MM.1S (cell line): ENCODE measurements around the gene DUOX1.
A peak's percentile ranks its signal among the peaks of the same experiment; 100 is the strongest.

Source experiments
- DNase-seq: peaks from one replicate; pipeline ENCODE4 v3.0.0-alpha.2; 2015
- H2AFZ ChIP-seq: fragments of 300-600 bp; sonication (generic); 2 replicates; pipeline ENCODE4 v1.6.0; 2016; ENCODE audit warnings: antibody characterized with exemption, low read length
- H3F3A ChIP-seq: fragments of 300-600 bp; sonication (generic); 2 replicates; pipeline ENCODE4 v1.6.1; 2016; ENCODE audit warnings: mild to moderate bottlenecking, antibody characterized with exemption, low read length, moderate library complexity, mixed read lengths; ENCODE audit not compliant: insufficient read depth
- H3K27ac ChIP-seq: fragments of 300-600 bp; sonication (generic); 2 replicates; pipeline ENCODE4 v1.5.1; 2016; ENCODE audit warnings: mild to moderate bottlenecking, low read length
- H3K27me3 ChIP-seq: fragments of 300-600 bp; sonication (generic); replicated peaks from 2 replicates; pipeline ENCODE4 v1.6.0; 2016; ENCODE audit warnings: low read length; ENCODE audit not compliant: insufficient read depth
- H3K36me3 ChIP-seq: fragments of 300-600 bp; sonication (generic); replicated peaks from 2 replicates; pipeline ENCODE4 v1.6.1; 2016; ENCODE audit warnings: mild to moderate bottlenecking, low read length, mixed read lengths; ENCODE audit not compliant: insufficient read depth
- H3K4me1 ChIP-seq: fragments of 300-600 bp; sonication (generic); 2 replicates; pipeline ENCODE4 v1.6.1; 2016; ENCODE audit warnings: low read length, mixed read lengths
- H3K4me2 ChIP-seq: fragments of 300-600 bp; sonication (generic); 2 replicates; pipeline ENCODE4 v1.6.0; 2016; ENCODE audit warnings: low read depth, low read length
- H3K4me3 ChIP-seq: fragments of 300-600 bp; sonication (generic); 2 replicates; pipeline ENCODE4 v1.5.1; 2016; ENCODE audit warnings: low read length, mixed read lengths
- H3K79me2 ChIP-seq: fragments of 300-600 bp; sonication (generic); 2 replicates; pipeline ENCODE4 v1.6.1; 2016; ENCODE audit warnings: mixed run types, low read length, mixed read lengths
- H3K9ac ChIP-seq: fragments of 300-600 bp; sonication (generic); 2 replicates; pipeline ENCODE4 v1.6.1; 2016; ENCODE audit warnings: low read length, mixed read lengths
- H3K9me2 ChIP-seq: fragments of 300-600 bp; sonication (generic); replicated peaks from 2 replicates; pipeline ENCODE4 v1.6.1; 2016; ENCODE audit warnings: mild to moderate bottlenecking, low read length, mixed read lengths; ENCODE audit not compliant: insufficient read depth
- H3K9me3 ChIP-seq: fragments of 300-600 bp; sonication (generic); replicated peaks from 2 replicates; pipeline ENCODE4 v1.6.1; 2016; ENCODE audit warnings: mild to moderate bottlenecking, low read length, mixed read lengths; ENCODE audit not compliant: insufficient read depth
- H4K20me1 ChIP-seq: fragments of 300-600 bp; sonication (generic); 2 replicates; pipeline ENCODE4 v1.6.1; 2016; ENCODE audit warnings: mild to moderate bottlenecking, low read length, moderate library complexity, mixed read lengths; ENCODE audit not compliant: insufficient read depth
- CTCF ChIP-seq: fragments of 300-600 bp; sonication (generic); IDR thresholded peaks from 2 replicates; pipeline ENCODE4 v1.5.1; 2016; ENCODE audit warnings: antibody characterized with exemption, low read length, mixed read lengths
- EZH2 ChIP-seq: fragments of 300-600 bp; sonication (generic); optimal IDR thresholded peaks from 2 replicates; pipeline ENCODE3; 2017; ENCODE audit warnings: low read depth, mild to moderate bottlenecking, antibody characterized with exemption, low read length, mixed read lengths
- EZH2phosphoT487 ChIP-seq: fragments of 300-600 bp; sonication (generic); IDR thresholded peaks from 2 replicates; pipeline ENCODE4 v1.6.1; 2018; ENCODE audit warnings: antibody characterized with exemption, low read length

The DUOX1 gene

DNA sequence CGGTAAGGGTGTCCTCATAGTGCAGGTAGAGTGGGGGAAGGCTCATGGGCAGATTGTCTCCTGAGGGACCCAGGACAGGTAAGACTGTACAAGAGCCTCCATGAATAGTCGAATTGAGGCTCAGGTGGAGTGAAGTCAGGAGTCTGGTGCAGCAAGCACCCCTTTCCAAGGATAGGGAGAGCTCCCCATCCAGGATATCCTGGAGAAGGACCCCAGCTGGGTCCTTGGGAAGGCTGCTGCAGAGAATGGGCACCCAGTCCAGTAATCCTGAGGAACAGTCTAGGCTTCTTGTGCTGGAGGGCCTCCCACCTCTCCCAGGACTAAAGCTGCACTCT is 15.1 kb upstream of the DUOX1 start:
- no peak overlapping the region for H3K4me3 ChIP-seq
- no peak overlapping the region for H3K27ac ChIP-seq
- H3F3A ChIP-seq = no peaks in the 10 kb centered on the region
- TF ChIP-seq EZH2phosphoT487 = no peak
- no peak for TF ChIP-seq EZH2
- TF ChIP-seq CTCF = no peak
- H3K27me3 ChIP-seq = peaks cover 61% of the 10 kb centered on the region
- no peaks in the 10 kb centered on the region for H3K9me2 ChIP-seq
- H3K4me2 ChIP-seq = peak overlapping the region; percentile 48; the same call in 1 of the 2 replicates
- no peaks in the 10 kb centered on the region for H3K4me1 ChIP-seq
- no peaks in the 10 kb centered on the region for H4K20me1 ChIP-seq
- DNase-seq = no peak
- no peaks in the 10 kb centered on the region for H3K9me3 ChIP-seq
- no peak overlapping the region for H2AFZ ChIP-seq
- no peak overlapping the region for H3K9ac ChIP-seq
- no peaks in the 10 kb centered on the region for H3K36me3 ChIP-seq
- H3K79me2 ChIP-seq = no peaks in the 10 kb centered on the region

DNA sequence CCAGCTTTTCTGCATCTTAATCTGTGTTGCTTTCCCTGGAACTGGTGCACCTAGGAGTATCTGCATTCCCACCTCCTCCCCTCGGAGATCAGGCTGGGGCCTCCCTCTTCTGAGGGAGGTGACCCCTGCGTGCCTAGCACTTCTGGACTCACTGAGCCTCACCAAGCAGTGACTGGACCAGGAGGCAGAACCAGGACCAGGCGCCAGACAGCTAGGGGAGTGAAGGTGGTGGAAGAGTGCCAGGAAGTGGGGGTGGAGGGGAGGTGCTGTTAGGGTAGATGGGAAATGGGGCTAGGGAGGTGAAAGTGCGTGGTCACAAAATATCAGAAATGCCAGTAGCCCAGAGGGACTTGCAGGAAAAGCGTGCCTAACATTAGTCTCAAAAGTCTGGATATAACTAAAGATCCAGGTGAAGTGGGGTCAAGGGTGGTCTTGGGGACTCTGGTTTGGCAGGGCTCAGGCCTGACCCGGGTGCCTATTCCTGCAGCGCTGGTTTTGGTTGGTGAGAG is 14.4 kb upstream of the DUOX1 start:
- Histone ChIP-seq H3K9me3 (no peaks in the 10 kb centered on the region), H3K27ac (no peak overlapping the region), H3K4me2 (no peak overlapping the region), H3K9ac (no peak overlapping the region), H3K4me3 (no peak overlapping the region), H3K27me3 (peaks cover 61% of the 10 kb centered on the region), H3K9me2 (no peaks in the 10 kb centered on the region), H3K36me3 (no peaks in the 10 kb centered on the region), H4K20me1 (no peaks in the 10 kb centered on the region), H3K4me1 (no peaks in the 10 kb centered on the region), H3F3A (no peaks in the 10 kb centered on the region), H2AFZ (no peak overlapping the region), H3K79me2 (no peaks in the 10 kb centered on the region)
- no peak for DNase-seq
- TF ChIP-seq CTCF (no peak), EZH2phosphoT487 (no peak), EZH2 (no peak)

GRCh38 chr15:45116006-45116481 is 13.8 kb upstream of the DUOX1 start:
- TF ChIP-seq EZH2 (no peak), EZH2phosphoT487 (no peak), CTCF (no peak)
- Histone ChIP-seq H3K27me3 (peaks cover 61% of the 10 kb centered on the region), H2AFZ (no peak overlapping the region), H3K9me3 (no peaks in the 10 kb centered on the region), H3F3A (no peaks in the 10 kb centered on the region), H3K36me3 (no peaks in the 10 kb centered on the region), H3K9me2 (no peaks in the 10 kb centered on the region), H3K4me2 (no peak overlapping the region), H3K4me1 (no peaks in the 10 kb centered on the region), H3K79me2 (no peaks in the 10 kb centered on the region), H3K4me3 (no peak overlapping the region), H3K27ac (no peak overlapping the region), H3K9ac (no peak overlapping the region), H4K20me1 (no peaks in the 10 kb centered on the region)
- no peak for DNase-seq
